Adipose tissue (tissue), 3 donors: ENCODE results near the gene FXYD3. TPM values are rescaled to one million over a fixed set of nuclear protein-coding genes. Genes with fewer than 3 reads are reported as not detected.
"Not testable (repeated sequence)": the region's sequence is repeated elsewhere in the genome, so short reads cannot be mapped to it uniquely, and the experiment has no call there.

ENCODE experiments used
- H3K27ac ChIP-seq: one replicate; pipeline ENCODE4 v1.5.1; 2013; ENCODE audit warnings: low read depth, low read length
- WGBS, 3 donors: extraction: QIAGEN DNeasy Blood & Tissue Kit; methylation state at CpG; one replicate each; pipeline ENCODE4 v1.1.7; 2013; 5-methylcytosine and 5-hydroxymethylcytosine counted together
- polyA plus RNA-seq, 3 donors: library from polyadenylated mRNA; stranded (reverse); fragments of 200-250 nt; gene quantifications; one replicate each; pipeline ENCODE4 v1.2.3, GENCODE V29; 2013
- donor health status: healthy with polysubstance abuse.
- donor health status: Bipolar disorder and iron deficiency.
- donor health status: healthy.

The FXYD3 gene
- polyA plus RNA-seq, 3 donors, result 8.0 to 39.4 (median 33.6) TPM

- H3K27ac ChIP-seq, result no peak overlapping the region
- 78 to 85% (median 79%) methylated on average over 16 of the region's 16 CpGs for WGBS, 3 donors
Observed at GRCh38 chr19:35100588-35101533, 14.8 kb upstream of the FXYD3 start.

GRCh38 chr19:35101949-35102348 is 13.7 kb upstream of the FXYD3 start:
- 91 to 97% (median 95%) methylated on average over 10 of the region's 10 CpGs for WGBS, 3 donors
- not testable (repeated sequence) for H3K27ac ChIP-seq

DNA sequence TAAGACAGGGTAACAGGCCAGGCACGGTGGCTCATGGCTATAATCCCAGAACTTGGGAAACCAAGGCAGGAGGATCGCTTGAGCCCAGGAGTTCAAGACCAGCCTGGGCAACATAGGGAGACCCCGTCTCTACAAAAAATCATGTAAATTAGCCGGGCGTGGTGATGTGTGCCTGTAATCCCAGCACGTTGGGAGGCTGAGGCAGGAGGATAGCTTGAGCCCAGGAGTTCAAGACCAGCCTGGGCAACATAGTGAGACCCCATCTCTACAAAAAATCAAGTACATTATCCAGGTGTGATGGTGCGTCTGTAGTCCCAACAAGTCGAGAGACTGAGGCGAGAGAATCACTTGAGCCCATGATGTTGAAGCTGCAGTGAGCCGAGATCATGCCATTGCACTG is 12.0 kb upstream of the FXYD3 start:
- 75 to 81% (median 76%) methylated on average over 10 of the region's 10 CpGs for WGBS, 3 donors
- not testable (repeated sequence) for H3K27ac ChIP-seq

GRCh38 chr19:35104361-35104760 is 11.3 kb upstream of the FXYD3 start:
- H3K27ac ChIP-seq, result no peak overlapping the region
- 90 to 94% (median 93%) methylated on average over 5 to 11 of the region's 11 CpGs for WGBS, 3 donors

- WGBS, 3 donors, result 94 to 100% (median 96%) methylated on average over 6 of the region's 6 CpGs
- no peak overlapping the region for H3K27ac ChIP-seq
Observed at GRCh38 chr19:35105047-35105410, 10.6 kb upstream of the FXYD3 start.

DNA sequence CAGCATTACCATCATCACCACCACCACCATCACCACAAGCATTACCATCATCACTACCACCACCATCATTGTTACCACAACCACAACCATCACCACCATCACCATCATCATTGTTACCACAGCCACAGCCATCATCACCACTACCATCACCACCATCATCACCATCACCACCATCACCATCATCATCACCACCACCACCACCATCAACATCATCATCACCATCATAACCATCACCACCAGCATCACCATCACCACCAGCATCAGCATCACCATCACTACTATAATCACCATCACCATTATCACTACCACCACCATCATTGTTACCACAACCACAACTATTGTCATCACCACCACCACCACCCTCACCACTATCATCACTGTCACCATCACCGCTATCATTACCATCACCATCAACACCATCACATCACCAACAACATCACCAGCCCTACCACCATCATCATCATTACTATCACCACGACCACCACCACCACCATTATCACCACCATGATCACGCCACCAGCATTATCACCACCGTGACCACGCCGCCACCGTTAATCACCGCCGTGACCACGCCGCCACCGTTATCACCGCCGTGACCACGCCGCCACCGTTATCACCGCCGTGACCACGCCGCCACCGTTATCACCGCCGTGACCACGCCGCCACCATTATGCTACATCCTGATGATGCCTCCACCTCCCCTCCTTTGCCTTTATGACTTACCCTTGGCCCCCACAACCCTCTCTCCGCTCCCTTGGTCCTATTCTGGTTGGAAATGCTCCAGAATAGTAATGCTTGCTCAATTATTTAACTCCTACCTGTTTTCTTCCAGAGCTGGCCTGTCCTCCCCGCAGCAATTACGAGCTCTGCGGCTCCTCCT is 10.0 kb upstream of the FXYD3 start:
- WGBS, 3 donors, result 82 to 88% (median 85%) methylated on average over 30 of the region's 30 CpGs
- H3K27ac ChIP-seq, result no peak overlapping the region

GRCh38 chr19:35106291-35106583 is 9.4 kb upstream of the FXYD3 start:
- 87 to 96% (median 93%) methylated on average over 9 of the region's 9 CpGs for WGBS, 3 donors
- no peak overlapping the region for H3K27ac ChIP-seq

GRCh38 chr19:35106898-35107541 is 8.6 kb upstream of the FXYD3 start:
- no peak overlapping the region for H3K27ac ChIP-seq
- 47 to 97% (median 49%) methylated on average over 1 to 2 of the region's 2 CpGs for WGBS, 3 donors

DNA sequence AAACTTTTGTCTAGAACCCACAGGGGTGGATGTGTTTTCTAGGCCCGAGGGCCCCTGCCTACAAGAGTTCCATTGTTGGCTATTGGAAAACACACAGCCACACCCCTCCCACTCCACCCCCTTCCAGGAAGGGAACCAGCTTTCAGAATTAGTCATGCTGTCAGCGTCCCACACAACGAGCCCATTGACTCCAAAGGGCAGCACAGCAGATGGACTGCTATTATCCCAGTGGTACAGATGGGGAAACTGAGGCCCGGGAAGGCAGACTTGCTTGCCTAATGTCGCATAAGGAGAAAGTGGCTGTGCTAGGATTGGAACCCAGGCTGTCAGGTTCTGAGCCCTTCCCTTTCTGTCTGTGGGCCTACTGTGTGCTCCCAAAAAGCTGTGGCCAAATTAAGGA is 8.1 kb upstream of the FXYD3 start:
- no peak overlapping the region for H3K27ac ChIP-seq
- 25 to 37% (median 27%) methylated on average over 5 of the region's 5 CpGs for WGBS, 3 donors

DNA sequence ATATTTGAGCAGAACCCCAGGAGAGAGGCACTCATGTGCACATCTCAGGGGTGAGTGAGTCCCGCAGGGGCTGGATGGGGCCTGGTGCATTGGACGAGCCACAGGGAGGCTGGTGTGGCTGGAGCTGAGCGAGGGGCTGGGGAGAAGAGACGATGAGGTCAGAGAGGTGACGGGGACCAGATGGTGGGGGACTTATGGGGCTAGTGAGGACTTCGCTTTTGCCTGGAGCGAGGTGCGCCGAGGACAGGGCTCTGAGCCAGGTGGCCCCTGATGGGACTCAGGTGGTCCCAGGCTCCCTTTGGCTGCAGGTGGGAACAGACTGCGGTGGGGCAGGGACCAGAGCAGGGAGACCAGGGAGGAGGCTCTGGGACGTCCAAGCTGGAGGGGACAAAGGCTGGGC is 6.9 kb upstream of the FXYD3 start:
- no peak overlapping the region for H3K27ac ChIP-seq
- 85 to 95% (median 89%) methylated on average over 11 of the region's 11 CpGs for WGBS, 3 donors

- WGBS, 3 donors, result 69 to 84% (median 73%) methylated on average over 22 of the region's 22 CpGs
- H3K27ac ChIP-seq, result no peak overlapping the region
Observed at GRCh38 chr19:35109395-35110112, 6.1 kb upstream of the FXYD3 start.

DNA sequence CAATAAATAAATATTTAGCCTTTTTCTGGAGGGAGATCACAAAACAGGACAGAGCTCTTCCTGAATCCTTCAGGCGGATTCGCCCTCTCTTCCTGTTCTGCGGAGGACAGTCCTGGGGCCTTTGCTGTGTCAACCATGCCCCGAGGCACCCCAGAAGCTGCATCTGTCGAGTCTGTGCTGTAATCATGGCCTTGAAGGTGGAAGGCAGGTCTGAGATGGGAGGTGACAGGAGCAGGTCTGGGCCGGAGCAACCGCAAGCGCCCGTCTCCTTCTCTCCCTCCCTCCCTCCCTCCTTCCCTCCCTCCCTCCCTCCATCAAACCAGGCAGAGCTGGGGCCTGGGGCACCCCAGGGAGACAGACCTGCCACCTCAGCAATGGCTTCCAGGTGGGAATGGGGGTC is 4.6 kb upstream of the FXYD3 start:
- no peak overlapping the region for H3K27ac ChIP-seq
- 66 to 70% (median 68%) methylated on average over 9 of the region's 9 CpGs for WGBS, 3 donors

- H3K27ac ChIP-seq, result no peak overlapping the region
- 86% methylated on average over 15 of the region's 15 CpGs for WGBS, 3 donors
Observed at GRCh38 chr19:35112995-35113688, 2.5 kb upstream of the FXYD3 start.

DNA sequence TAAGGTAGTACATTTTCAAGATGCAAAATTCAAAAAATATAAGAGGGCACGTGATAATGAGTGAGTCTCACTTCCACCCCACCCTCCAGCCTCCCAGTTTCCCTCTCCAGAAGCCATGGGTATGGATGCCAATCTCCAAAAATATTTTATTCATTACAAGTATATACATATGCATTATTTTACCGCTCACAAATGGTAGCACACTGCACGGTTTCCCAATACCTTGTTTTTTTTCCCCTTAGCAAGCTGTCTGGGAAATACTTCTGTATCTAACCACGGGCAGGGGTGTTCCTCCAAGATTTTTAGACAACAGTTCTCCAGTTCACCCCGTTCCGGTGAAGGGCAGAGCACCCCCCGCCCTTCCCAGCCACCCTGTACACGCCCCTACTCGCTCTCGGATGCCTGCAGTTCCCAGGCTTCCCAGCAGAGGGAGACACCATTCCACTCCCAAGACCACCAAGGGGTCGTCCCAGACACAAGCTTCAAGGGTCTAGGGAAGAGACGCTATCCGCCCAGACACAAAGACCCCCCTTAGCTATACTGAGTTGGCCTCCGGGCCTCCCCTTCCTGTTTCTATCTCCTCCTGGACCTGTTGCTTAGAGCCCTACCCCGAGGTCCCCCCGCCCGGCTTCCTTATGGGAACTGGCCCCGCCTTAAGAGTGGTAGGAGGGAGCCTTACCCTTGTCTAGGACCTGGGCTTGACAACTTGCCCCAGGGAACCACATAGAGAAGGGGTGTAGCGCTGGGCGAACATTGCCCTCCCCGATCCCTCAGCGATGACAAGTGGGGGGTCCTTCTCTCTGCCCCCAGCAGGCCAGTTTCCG is 1.1 kb upstream of the FXYD3 start:
- H3K27ac ChIP-seq, result no peak overlapping the region
- WGBS, 3 donors, result 8 to 10% (median 9%) methylated on average over 23 of the region's 23 CpGs

DNA sequence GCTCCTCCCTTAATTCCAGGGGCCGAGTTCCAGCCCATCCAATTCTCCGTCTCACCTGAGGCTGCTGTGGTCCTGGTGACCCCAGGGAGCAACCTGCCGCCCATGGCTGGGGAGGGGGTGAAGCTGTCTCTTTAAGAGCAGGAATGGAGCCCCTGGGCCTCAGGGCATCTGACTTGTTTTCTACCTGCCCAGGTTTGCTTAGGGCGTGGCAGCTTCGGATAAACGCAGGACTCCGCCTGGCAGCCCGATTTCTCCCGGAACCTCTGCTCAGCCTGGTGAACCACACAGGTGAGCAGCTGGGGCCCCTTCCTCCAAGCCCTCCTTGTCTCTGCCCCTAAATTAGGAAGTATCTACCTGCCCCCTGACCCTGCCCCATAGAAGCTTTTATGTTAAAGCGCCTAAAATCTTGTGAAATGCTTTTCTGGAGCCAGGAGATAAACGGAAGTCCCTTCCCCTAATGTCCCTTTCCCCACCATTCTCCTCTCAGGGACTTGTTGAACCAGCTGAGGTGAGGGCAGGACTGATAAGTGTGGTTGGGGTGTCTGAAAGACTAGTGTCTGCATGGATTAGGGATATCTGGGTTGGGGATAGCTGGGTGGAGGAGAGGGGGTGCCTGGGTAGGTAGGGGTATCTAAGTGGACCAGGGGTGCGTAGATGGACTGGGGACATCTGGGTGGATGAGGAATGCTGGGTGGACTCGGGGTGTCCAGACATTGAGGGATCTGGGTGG is 614 bp downstream of the FXYD3 start:
- H3K27ac ChIP-seq, result no peak overlapping the region
- WGBS, 3 donors, result 47 to 86% (median 84%) methylated on average over 13 of the region's 13 CpGs

DNA sequence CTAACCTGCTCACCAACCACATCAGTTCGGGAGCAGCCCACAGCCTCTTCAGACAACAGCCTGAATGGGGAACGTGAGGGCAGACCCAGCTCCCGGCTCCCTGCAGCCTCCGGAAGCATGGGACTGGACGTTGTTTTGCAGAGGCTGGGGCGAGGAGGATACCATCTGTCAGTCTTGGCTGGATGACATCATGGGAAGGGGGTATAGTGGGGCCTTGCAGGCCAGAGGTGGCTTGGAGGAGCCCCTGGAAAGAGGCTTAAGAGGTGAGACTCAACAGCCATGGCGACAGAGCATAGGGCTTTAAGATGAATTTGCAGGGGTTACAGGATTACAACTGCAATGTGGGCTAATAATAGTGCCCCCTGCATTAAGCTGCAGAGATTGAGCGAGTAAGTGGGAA is 1.5 kb downstream of the FXYD3 start:
- H3K27ac ChIP-seq, result no peak overlapping the region

More for the DNA sequence above, 1.5 kb downstream of the FXYD3 start:
- WGBS, 3 donors, result 59 to 72% (median 66%) methylated on average over 8 of the region's 8 CpGs
